Measurements from ENCODE around the gene CYP2U1.
"Not testable (repeated sequence)": the region's sequence is repeated elsewhere in the genome, so short reads cannot be mapped to it uniquely, and the experiment has no call there.

CYP2U1 gene

GRCh38 chr4:107915220-107915619, 16.1 kb upstream of the CYP2U1 start:
- in situ Hi-C loops (cut with MboI; ENCODE audit: low pct_unique_long_range_greater_than_20kb, low sequenced_read_pairs): no loop called here
- DNase-seq: no peak

GRCh38 chr4:107916623-107917022, 14.7 kb upstream of the CYP2U1 start:
- in situ Hi-C loops (cut with MboI; ENCODE audit: low pct_unique_long_range_greater_than_20kb, low sequenced_read_pairs): no loop called here
- DNase-seq: no peak

GRCh38 chr4:107917500-107917899, 13.8 kb upstream of the CYP2U1 start:
- DNase-seq: no peak
- in situ Hi-C loops (cut with MboI; ENCODE audit: low pct_unique_long_range_greater_than_20kb, low sequenced_read_pairs): no loop called here

- no peak for DNase-seq
- in situ Hi-C loops (cut with MboI; ENCODE audit: low pct_unique_long_range_greater_than_20kb, low sequenced_read_pairs): no loop called here
Measured at GRCh38 chr4:107922486-107923473, 8.6 kb upstream of the CYP2U1 start.

GRCh38 chr4:107925713-107926112, 5.6 kb upstream of the CYP2U1 start:
- DNase-seq; in situ Hi-C loops (cut with MboI; ENCODE audit: low pct_unique_long_range_greater_than_20kb, low sequenced_read_pairs): not testable (repeated sequence)

GRCh38 chr4:107926875-107927274, 4.5 kb upstream of the CYP2U1 start:
- DNase-seq; in situ Hi-C loops (cut with MboI; ENCODE audit: low pct_unique_long_range_greater_than_20kb, low sequenced_read_pairs): not testable (repeated sequence)

GRCh38 chr4:107931775-107932321, 499 bp downstream of the CYP2U1 start:
- peak; percentile 31 for DNase-seq
- in situ Hi-C loops (cut with MboI; ENCODE audit: low pct_unique_long_range_greater_than_20kb, low sequenced_read_pairs): no loop called here

- in situ Hi-C loops (cut with MboI; ENCODE audit: low pct_unique_long_range_greater_than_20kb, low sequenced_read_pairs): no loop called here
Measured at GRCh38 chr4:107935246-107935645, 3.9 kb downstream of the CYP2U1 start.

GRCh38 chr4:107937040-107937439, 5.7 kb downstream of the CYP2U1 start:
- no peak for DNase-seq
- in situ Hi-C loops (cut with MboI; ENCODE audit: low pct_unique_long_range_greater_than_20kb, low sequenced_read_pairs): no loop called here

More at GRCh38 chr4:107935246-107935645, 3.9 kb downstream of the CYP2U1 start:
- no peak for DNase-seq

GRCh38 chr4:107939307-107939706, 8.0 kb downstream of the CYP2U1 start:
- in situ Hi-C loops (cut with MboI; ENCODE audit: low pct_unique_long_range_greater_than_20kb, low sequenced_read_pairs): no loop called here

GRCh38 chr4:107945809-107946208, 14.5 kb downstream of the CYP2U1 start:
- in situ Hi-C loops (cut with MboI; ENCODE audit: low pct_unique_long_range_greater_than_20kb, low sequenced_read_pairs): no loop called here
- no peak for DNase-seq

More at GRCh38 chr4:107939307-107939706, 8.0 kb downstream of the CYP2U1 start:
- no peak for DNase-seq

GRCh38 chr4:107950746-107951540, 19.6 kb downstream of the CYP2U1 start:
- no peak for DNase-seq
- in situ Hi-C loops (cut with MboI; ENCODE audit: low pct_unique_long_range_greater_than_20kb, low sequenced_read_pairs): no loop called here

- no peak for DNase-seq
- in situ Hi-C loops (cut with MboI; ENCODE audit: low pct_unique_long_range_greater_than_20kb, low sequenced_read_pairs): no loop called here
Measured at GRCh38 chr4:107951551-107951950, 20.2 kb downstream of the CYP2U1 start.

GRCh38 chr4:107956011-107956410, 24.7 kb downstream of the CYP2U1 start:
- DNase-seq: no peak
- in situ Hi-C loops (cut with MboI; ENCODE audit: low pct_unique_long_range_greater_than_20kb, low sequenced_read_pairs): no loop called here

- no peak for DNase-seq
- in situ Hi-C loops (cut with MboI; ENCODE audit: low pct_unique_long_range_greater_than_20kb, low sequenced_read_pairs): no loop called here
Measured at GRCh38 chr4:107966903-107967302, 35.6 kb downstream of the CYP2U1 start.

- in situ Hi-C loops (cut with MboI; ENCODE audit: low pct_unique_long_range_greater_than_20kb, low sequenced_read_pairs): not testable (repeated sequence)
Measured at GRCh38 chr4:107967519-107967918, 36.2 kb downstream of the CYP2U1 start.

GRCh38 chr4:107967921-107968320, 36.6 kb downstream of the CYP2U1 start:
- DNase-seq; in situ Hi-C loops (cut with MboI; ENCODE audit: low pct_unique_long_range_greater_than_20kb, low sequenced_read_pairs): not testable (repeated sequence)

More at GRCh38 chr4:107967519-107967918, 36.2 kb downstream of the CYP2U1 start:
- not testable (repeated sequence) for DNase-seq

- DNase-seq: no peak
- in situ Hi-C loops (cut with MboI; ENCODE audit: low pct_unique_long_range_greater_than_20kb, low sequenced_read_pairs): no loop called here
Measured at GRCh38 chr4:107970063-107970798, 38.9 kb downstream of the CYP2U1 start.

- in situ Hi-C loops (cut with MboI; ENCODE audit: low pct_unique_long_range_greater_than_20kb, low sequenced_read_pairs): no loop called here
- DNase-seq: no peak
Measured at GRCh38 chr4:107972605-107973004, 41.3 kb downstream of the CYP2U1 start.
